Stimulated activated CD4-positive, alpha-beta T cell treated with anti-CD3 and anti-CD28 coated beads, Interleukin-12 subunit alpha, Interleukin-12 subunit beta, amount 100 ng/mL, for 4 hours (primary cell): Measurements from ENCODE around the gene TPST2.

Experiments used
- DNase-seq: peaks from one replicate; pipeline ENCODE4 v3.0.0-alpha.2; 2020

Gene TPST2

GRCh38 chr22:26579331-26579886 lies 10.5 kb downstream of the TPST2 start:
- peak; percentile 33 for DNase-seq

- DNase-seq = no peak
These were observed 12.9 kb downstream of the TPST2 start for GRCh38 chr22:26577081-26577480.

- no peak for DNase-seq
These were observed 13.8 kb downstream of the TPST2 start for GRCh38 chr22:26576026-26576680.

- DNase-seq = no peak
These were observed 15.8 kb downstream of the TPST2 start for GRCh38 chr22:26574001-26574723.

GRCh38 chr22:26573026-26573662 lies 16.8 kb downstream of the TPST2 start:
- no peak for DNase-seq

- DNase-seq = no peak
These were observed 18.9 kb downstream of the TPST2 start for GRCh38 chr22:26570864-26571525.

GRCh38 chr22:26570115-26570514 lies 19.8 kb downstream of the TPST2 start:
- DNase-seq = no peak

GRCh38 chr22:26568207-26568706 lies 21.7 kb downstream of the TPST2 start:
- no peak for DNase-seq

- no peak for DNase-seq
These were observed 22.3 kb downstream of the TPST2 start for GRCh38 chr22:26567610-26568009.

GRCh38 chr22:26566994-26567393 lies 22.9 kb downstream of the TPST2 start:
- no peak for DNase-seq

- DNase-seq = no peak
These were observed 24.0 kb downstream of the TPST2 start for GRCh38 chr22:26565889-26566288.

- DNase-seq = no peak
These were observed 24.8 kb downstream of the TPST2 start for GRCh38 chr22:26565181-26565580.

- DNase-seq = no peak
These were observed 25.3 kb downstream of the TPST2 start for GRCh38 chr22:26564672-26565071.

GRCh38 chr22:26564181-26564580 lies 25.8 kb downstream of the TPST2 start:
- DNase-seq = no peak

GRCh38 chr22:26563022-26563421 lies 26.9 kb downstream of the TPST2 start:
- no peak for DNase-seq

GRCh38 chr22:26561756-26562417 lies 28.0 kb downstream of the TPST2 start:
- no peak for DNase-seq

GRCh38 chr22:26559961-26560575 lies 29.9 kb downstream of the TPST2 start:
- no peak for DNase-seq

- no peak for DNase-seq
These were observed 31.6 kb downstream of the TPST2 start for GRCh38 chr22:26558248-26558895.

GRCh38 chr22:26556904-26557303 lies 33.0 kb downstream of the TPST2 start:
- no peak for DNase-seq

GRCh38 chr22:26555478-26555877 lies 34.5 kb downstream of the TPST2 start:
- no peak for DNase-seq

GRCh38 chr22:26554956-26555355 lies 35.0 kb downstream of the TPST2 start:
- DNase-seq = no peak
